ENCODE data around the gene CD52.
"Not testable (repeated sequence)": the region's sequence is repeated elsewhere in the genome, so short reads cannot be mapped to it uniquely, and the experiment has no call there.

Gene CD52

DNA sequence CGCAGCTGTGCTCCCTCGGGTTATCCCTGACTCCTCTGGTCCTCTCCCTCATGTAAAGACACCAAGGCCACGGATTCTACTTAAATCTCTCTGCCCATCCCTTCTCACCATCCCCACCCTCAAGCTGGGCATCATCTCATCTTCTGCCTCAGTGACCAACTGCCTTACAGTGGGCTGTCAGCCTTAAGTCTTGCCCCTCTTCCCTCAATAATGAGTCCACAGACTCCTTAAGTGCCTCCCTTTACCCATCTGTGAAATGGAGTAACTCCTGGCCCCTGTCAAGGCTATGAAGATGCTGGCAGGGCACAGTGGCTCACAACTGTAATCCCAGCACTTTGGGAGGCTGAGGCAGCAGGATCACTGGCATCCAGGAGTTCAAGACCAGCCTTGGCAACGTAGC lies 25.8 kb upstream of the CD52 start:
- H3K27me3 ChIP-seq (ENCODE audit: insufficient read depth, poor library complexity, severe bottlenecking), result no peaks in the 10 kb centered on the region
- no peak for TF ChIP-seq POLR2AphosphoS5 (IDR thresholded peaks at IDR 0.05; ENCODE audit: low read depth)
- TF ChIP-seq GABPA (IDR thresholded peaks at IDR 0.05; ENCODE audit: low read depth), result no peak
- TF ChIP-seq, protein P1, sequence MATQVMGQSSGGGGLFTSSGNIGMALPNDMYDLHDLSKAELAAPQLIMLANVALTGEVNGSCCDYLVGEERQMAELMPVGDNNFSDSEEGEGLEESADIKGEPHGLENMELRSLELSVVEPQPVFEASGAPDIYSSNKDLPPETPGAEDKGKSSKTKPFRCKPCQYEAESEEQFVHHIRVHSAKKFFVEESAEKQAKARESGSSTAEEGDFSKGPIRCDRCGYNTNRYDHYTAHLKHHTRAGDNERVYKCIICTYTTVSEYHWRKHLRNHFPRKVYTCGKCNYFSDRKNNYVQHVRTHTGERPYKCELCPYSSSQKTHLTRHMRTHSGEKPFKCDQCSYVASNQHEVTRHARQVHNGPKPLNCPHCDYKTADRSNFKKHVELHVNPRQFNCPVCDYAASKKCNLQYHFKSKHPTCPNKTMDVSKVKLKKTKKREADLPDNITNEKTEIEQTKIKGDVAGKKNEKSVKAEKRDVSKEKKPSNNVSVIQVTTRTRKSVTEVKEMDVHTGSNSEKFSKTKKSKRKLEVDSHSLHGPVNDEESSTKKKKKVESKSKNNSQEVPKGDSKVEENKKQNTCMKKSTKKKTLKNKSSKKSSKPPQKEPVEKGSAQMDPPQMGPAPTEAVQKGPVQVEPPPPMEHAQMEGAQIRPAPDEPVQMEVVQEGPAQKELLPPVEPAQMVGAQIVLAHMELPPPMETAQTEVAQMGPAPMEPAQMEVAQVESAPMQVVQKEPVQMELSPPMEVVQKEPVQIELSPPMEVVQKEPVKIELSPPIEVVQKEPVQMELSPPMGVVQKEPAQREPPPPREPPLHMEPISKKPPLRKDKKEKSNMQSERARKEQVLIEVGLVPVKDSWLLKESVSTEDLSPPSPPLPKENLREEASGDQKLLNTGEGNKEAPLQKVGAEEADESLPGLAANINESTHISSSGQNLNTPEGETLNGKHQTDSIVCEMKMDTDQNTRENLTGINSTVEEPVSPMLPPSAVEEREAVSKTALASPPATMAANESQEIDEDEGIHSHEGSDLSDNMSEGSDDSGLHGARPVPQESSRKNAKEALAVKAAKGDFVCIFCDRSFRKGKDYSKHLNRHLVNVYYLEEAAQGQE (IDR thresholded peaks at IDR 0.05; ENCODE audit: insufficient replicate concordance, low read depth), result no peak
- TF ChIP-seq, protein P2, sequence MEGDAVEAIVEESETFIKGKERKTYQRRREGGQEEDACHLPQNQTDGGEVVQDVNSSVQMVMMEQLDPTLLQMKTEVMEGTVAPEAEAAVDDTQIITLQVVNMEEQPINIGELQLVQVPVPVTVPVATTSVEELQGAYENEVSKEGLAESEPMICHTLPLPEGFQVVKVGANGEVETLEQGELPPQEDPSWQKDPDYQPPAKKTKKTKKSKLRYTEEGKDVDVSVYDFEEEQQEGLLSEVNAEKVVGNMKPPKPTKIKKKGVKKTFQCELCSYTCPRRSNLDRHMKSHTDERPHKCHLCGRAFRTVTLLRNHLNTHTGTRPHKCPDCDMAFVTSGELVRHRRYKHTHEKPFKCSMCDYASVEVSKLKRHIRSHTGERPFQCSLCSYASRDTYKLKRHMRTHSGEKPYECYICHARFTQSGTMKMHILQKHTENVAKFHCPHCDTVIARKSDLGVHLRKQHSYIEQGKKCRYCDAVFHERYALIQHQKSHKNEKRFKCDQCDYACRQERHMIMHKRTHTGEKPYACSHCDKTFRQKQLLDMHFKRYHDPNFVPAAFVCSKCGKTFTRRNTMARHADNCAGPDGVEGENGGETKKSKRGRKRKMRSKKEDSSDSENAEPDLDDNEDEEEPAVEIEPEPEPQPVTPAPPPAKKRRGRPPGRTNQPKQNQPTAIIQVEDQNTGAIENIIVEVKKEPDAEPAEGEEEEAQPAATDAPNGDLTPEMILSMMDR (IDR thresholded peaks at IDR 0.05; ENCODE audit: insufficient read depth, low read length), result no peak
- TF ChIP-seq SPI1 (IDR thresholded peaks at IDR 0.05; ENCODE audit: borderline replicate concordance, low read depth), result no peak
- H3K4me3 ChIP-seq (replicated peaks; ENCODE audit: insufficient read depth, low read length), result no peak overlapping the region
- H3K27ac ChIP-seq (replicated peaks), result peak overlapping the region; percentile 99
- no peak for DNase-seq (ENCODE audit: low read depth in 1 of 2, low spot score in 1 of 2)

DNA sequence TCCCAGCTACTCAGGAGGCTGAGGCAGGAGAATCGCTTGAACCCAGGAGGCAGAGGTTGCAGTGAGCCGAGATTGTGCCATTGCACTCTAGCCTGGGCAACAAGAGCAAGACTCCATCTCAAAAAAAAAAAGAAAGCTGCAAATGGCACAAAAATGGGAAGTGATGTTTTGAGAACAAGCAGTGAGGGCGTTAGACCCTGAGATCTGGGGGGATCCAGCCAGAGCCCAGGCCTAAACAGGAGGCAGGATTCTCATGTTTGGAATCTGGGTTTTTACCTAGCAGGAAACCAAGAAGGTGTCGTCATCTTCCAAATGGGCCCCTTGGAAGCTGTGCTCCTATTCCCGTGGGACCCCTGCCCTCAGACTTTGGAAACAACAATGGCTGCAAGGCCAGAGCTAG lies 25.0 kb upstream of the CD52 start:
- not testable (repeated sequence) for H3K27me3 ChIP-seq (ENCODE audit: insufficient read depth, poor library complexity, severe bottlenecking); DNase-seq (ENCODE audit: low read depth in 1 of 2, low spot score in 1 of 2); H3K4me3 ChIP-seq (replicated peaks; ENCODE audit: insufficient read depth, low read length)
- TF ChIP-seq SPI1 (IDR thresholded peaks at IDR 0.05; ENCODE audit: borderline replicate concordance, low read depth), result peak; percentile 75; the same call in 1 of the 2 replicates
- H3K27ac ChIP-seq (replicated peaks), result 0 out of 2 replicates have a peak overlapping the region, but pooled peaks have one; percentile 22

DNA sequence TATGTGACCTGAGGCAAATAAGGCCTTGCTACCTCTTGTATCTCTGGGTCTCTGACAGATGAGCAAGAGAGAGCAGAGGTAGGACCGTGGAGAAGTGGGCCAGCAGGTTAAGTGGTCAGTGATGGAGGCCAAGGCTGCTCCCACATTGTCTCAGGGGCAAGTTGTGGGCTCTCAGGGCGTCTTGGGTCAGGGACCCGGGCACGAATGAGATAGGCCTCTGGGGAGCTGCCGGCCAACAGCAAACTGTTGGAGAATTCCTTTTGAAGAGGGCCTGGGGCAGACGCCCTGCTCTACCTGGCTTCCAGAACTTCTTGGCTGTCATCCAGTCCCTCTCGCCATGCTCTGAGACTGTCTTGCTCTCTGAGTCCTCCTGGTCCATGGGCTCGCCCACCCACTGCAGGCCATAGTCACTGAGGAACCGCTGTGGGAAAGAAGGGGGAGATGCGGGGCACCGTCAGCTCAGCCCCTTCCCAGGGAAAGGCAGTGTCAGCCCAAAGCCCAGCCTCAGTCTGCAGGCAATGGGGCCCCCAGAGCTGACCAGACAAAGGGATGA lies 23.8 kb upstream of the CD52 start:
- H3K27me3 ChIP-seq (ENCODE audit: insufficient read depth, poor library complexity, severe bottlenecking), result no peaks in the 10 kb centered on the region
- H3K27ac ChIP-seq (replicated peaks), result no peak overlapping the region
- no peak for TF ChIP-seq POLR2AphosphoS5 (IDR thresholded peaks at IDR 0.05; ENCODE audit: low read depth)
- TF ChIP-seq, protein P2 (IDR thresholded peaks at IDR 0.05; ENCODE audit: insufficient read depth, low read length), result no peak
- TF ChIP-seq, protein P1 (IDR thresholded peaks at IDR 0.05; ENCODE audit: insufficient replicate concordance, low read depth), result no peak
- no peak for TF ChIP-seq GABPA (IDR thresholded peaks at IDR 0.05; ENCODE audit: low read depth)
- no peak for TF ChIP-seq SPI1 (IDR thresholded peaks at IDR 0.05; ENCODE audit: borderline replicate concordance, low read depth)
- H3K4me3 ChIP-seq (replicated peaks; ENCODE audit: insufficient read depth, low read length), result no peak overlapping the region
- no peak for DNase-seq (ENCODE audit: low read depth in 1 of 2, low spot score in 1 of 2)

DNA sequence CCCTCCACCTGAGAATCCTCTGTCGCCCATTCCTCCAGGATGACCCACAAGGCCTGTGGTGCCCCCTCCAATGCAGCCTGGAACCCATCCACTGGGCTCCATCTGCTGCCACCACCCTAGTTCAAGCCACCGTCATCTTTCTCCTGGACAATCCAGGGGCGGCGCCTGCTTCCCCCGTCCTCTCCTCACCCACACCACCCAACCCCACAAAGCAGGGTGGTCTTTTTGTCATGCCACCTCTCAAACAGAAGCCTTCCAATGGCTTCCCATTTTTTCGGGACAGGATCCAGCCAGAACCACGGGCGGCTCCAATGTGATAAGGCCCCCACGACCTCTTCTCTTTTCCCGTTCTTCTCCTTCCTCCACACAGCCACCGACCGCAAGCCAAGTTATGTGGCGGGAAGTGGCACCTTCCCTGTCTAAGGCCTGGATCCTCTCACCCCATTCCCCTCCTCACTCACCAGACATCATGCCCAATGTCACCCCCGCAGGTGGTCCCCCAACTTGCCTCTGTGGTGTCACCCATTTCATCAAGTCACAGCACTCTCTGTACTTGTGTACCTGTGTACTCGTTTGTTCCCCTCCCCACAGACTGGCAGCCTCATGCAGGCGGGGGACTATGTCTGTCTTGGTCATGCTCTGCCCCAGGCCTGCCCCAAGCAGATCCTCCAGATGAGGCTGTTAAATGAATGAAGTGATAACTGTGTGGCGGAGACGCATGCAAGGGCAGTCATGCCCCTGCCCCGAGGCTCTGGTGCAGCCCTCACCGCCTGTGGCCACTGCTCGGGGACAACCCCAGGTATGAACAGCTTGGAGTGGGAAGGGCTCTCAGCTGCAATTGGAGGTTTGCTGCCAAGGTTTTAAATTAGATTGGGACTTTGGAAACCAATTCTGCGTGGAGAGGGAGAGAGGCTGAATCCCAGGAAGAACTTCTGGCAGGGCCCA lies 22.3 kb upstream of the CD52 start:
- no peak overlapping the region for H3K27ac ChIP-seq (replicated peaks)
- H3K4me3 ChIP-seq (replicated peaks; ENCODE audit: insufficient read depth, low read length), result no peak overlapping the region
- H3K27me3 ChIP-seq (ENCODE audit: insufficient read depth, poor library complexity, severe bottlenecking), result no peaks in the 10 kb centered on the region
- TF ChIP-seq, protein P2 (IDR thresholded peaks at IDR 0.05; ENCODE audit: insufficient read depth, low read length), result no peak
- TF ChIP-seq SPI1 (IDR thresholded peaks at IDR 0.05; ENCODE audit: borderline replicate concordance, low read depth) (no peak), GABPA (IDR thresholded peaks at IDR 0.05; ENCODE audit: low read depth) (no peak), POLR2AphosphoS5 (IDR thresholded peaks at IDR 0.05; ENCODE audit: low read depth) (no peak)
- TF ChIP-seq, protein P1 (IDR thresholded peaks at IDR 0.05; ENCODE audit: insufficient replicate concordance, low read depth), result no peak
- DNase-seq (ENCODE audit: low read depth in 1 of 2, low spot score in 1 of 2), result no peak
